Left ventricle myocardium inferior (tissue), 1 donor: ENCODE data around the gene PAX7. TPM values are rescaled to one million over a fixed set of nuclear protein-coding genes. Genes with fewer than 3 reads are reported as not detected.

Experiments used
- DNase-seq: peaks from one replicate; pipeline ENCODE4 v3.0.0-alpha.2; 2020
- H3K27ac ChIP-seq: fragments of 200-600 bp; replicated peaks from 2 replicates; pipeline ENCODE4 v1.8.0; 2021
- H3K27me3 ChIP-seq: fragments of 200-600 bp; 2 replicates; pipeline ENCODE4 v1.8.0; 2021; ENCODE audit warnings: low read depth
- H3K36me3 ChIP-seq: fragments of 200-600 bp; 2 replicates; pipeline ENCODE4 v1.8.0; 2021
- H3K4me1 ChIP-seq: fragments of 200-600 bp; 2 replicates; pipeline ENCODE4 v1.8.0; 2021
- H3K4me3 ChIP-seq: fragments of 200-600 bp; 2 replicates; pipeline ENCODE4 v1.8.0; 2021; ENCODE audit warnings: mild to moderate bottlenecking, moderate library complexity
- H3K9me3 ChIP-seq: fragments of 200-600 bp; replicated peaks from 2 replicates; pipeline ENCODE4 v1.8.0; 2021
- CTCF ChIP-seq: fragments of 200-600 bp; IDR thresholded peaks from 2 replicates; pipeline ENCODE4 v1.8.0; 2021; ENCODE audit warnings: antibody characterized with exemption, mild to moderate bottlenecking, borderline replicate concordance
- intact Hi-C: fragments of 100-400 bp; cut with micrococcal nuclease; formaldehyde crosslinking; loops from one replicate; pipeline ENCODE4 v1.11.0; 2022
- total RNA-seq: library from RNA; stranded (reverse); fragmentation: NEBNext Ultra II Directional; extraction: Animal tissue kit (Norgen Biotek cat#: 25700); gene quantifications from one replicate; pipeline ENCODE4 v1.2.1, GENCODE V29; 2021
- donor health status: DM: no; HTN: yes; CAD: no; lungs with severe emphysema.

PAX7 gene
- total RNA-seq, 1 donor from 2014 or later: not detected

- H3K36me3 ChIP-seq: no peaks in the 10 kb centered on the region
- no peaks in the 10 kb centered on the region for H3K9me3 ChIP-seq
- H3K27ac ChIP-seq: no peak overlapping the region
- intact Hi-C loops: no loop called here
- no peak for TF ChIP-seq CTCF
- H3K27me3 ChIP-seq: peaks cover 100% of the 10 kb centered on the region
- H3K4me1 ChIP-seq: no peaks in the 10 kb centered on the region
- no peak overlapping the region for H3K4me3 ChIP-seq
- DNase-seq: no peak
These were observed 79.4 kb downstream of the PAX7 start for GRCh38 chr1:18710002-18710401.

DNA sequence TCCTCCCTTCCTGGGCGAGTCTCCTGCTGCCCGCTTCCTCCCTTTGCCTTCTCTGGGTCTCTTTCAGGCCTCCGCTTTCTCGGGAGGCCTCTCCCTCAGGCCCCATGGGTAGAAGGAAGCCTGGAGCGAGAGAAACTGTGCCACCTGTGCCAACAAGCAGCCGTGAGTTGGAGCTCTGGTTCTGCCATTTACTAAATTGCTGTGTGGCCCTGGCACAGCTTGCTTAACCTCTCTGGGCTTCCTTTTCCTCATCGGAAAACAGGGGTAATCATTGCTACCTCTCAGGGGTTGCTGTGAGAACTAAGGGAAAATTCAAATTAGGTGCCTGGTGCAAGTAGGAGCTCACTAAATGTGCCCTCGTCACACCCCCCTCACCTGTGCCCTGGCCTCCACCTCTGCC, 80.4 kb downstream of the PAX7 start:
- DNase-seq: no peak
- TF ChIP-seq CTCF: no peak
- Histone ChIP-seq H3K4me1 (no peaks in the 10 kb centered on the region), H3K27me3 (peaks cover 100% of the 10 kb centered on the region), H3K36me3 (no peaks in the 10 kb centered on the region), H3K4me3 (no peak overlapping the region), H3K9me3 (no peaks in the 10 kb centered on the region), H3K27ac (no peak overlapping the region)
- intact Hi-C loops: no loop called here

- H3K9me3 ChIP-seq: no peaks in the 10 kb centered on the region
- peaks cover 100% of the 10 kb centered on the region for H3K27me3 ChIP-seq
- no peak overlapping the region for H3K4me3 ChIP-seq
- DNase-seq: no peak
- intact Hi-C loops: no loop called here
- no peak overlapping the region for H3K27ac ChIP-seq
- H3K36me3 ChIP-seq: no peaks in the 10 kb centered on the region
- no peaks in the 10 kb centered on the region for H3K4me1 ChIP-seq
- TF ChIP-seq CTCF: no peak
These were observed 81.0 kb downstream of the PAX7 start for GRCh38 chr1:18711536-18712251.

GRCh38 chr1:18712252-18712600, 81.6 kb downstream of the PAX7 start:
- no peak for TF ChIP-seq CTCF
- intact Hi-C loops: no loop called here
- Histone ChIP-seq H3K4me3 (no peak overlapping the region), H3K9me3 (no peaks in the 10 kb centered on the region), H3K27me3 (peaks cover 100% of the 10 kb centered on the region), H3K4me1 (no peaks in the 10 kb centered on the region), H3K27ac (no peak overlapping the region), H3K36me3 (no peaks in the 10 kb centered on the region)
- no peak for DNase-seq

- Histone ChIP-seq H3K27ac (no peak overlapping the region), H3K4me1 (no peaks in the 10 kb centered on the region), H3K9me3 (no peaks in the 10 kb centered on the region), H3K4me3 (no peak overlapping the region), H3K36me3 (no peaks in the 10 kb centered on the region), H3K27me3 (peaks cover 100% of the 10 kb centered on the region)
- TF ChIP-seq CTCF: no peak
- no peak for DNase-seq
- intact Hi-C loops: no loop called here
These were observed 83.9 kb downstream of the PAX7 start for GRCh38 chr1:18714404-18715175.
